ENCODE data around the gene CMC1. TPM values are rescaled to one million over a fixed set of nuclear protein-coding genes. Genes with fewer than 3 reads are reported as not detected.

Gene CMC1
- total RNA-seq, 1 donor from 2014 or later, result 8.9 TPM

DNA sequence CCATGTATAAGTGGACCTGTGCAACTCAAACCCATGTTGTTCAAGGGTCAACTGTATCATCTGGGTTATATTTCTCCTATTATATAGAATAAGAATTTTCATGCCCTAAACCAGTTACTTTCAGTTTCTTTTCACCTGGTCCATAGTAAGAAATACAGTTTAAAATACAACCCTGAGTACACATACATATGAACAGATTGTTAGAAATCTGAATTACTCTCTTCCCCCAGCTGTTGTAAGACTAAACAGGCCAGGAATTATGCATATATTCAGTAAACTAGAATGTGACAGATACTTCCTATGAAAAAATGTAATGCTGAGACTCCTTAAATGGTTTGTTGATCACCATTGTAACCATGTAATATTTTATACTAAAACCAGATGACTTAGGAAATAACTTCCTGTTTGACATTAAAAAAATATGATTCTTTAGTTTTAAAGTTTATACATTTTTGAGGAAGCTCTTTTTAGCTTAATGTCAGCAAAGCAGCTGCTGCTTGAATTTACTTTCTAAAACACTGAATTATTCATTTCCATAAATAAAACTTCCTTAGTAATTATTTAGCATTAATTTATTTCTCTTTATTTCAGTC is 54.6 kb downstream of the CMC1 start:
- DNase-seq (ENCODE audit: low spot score), result no peak
- H3K4me1 Mint-ChIP-seq (ENCODE audit: unreplicated experiment), result peaks cover 14% of the 10 kb centered on the region
- H3K27ac Mint-ChIP-seq (ENCODE audit: unreplicated experiment), result no peak overlapping the region
- H3K27me3 Mint-ChIP-seq (ENCODE audit: unreplicated experiment), result no peaks in the 10 kb centered on the region
- TF ChIP-seq, protein P1, sequence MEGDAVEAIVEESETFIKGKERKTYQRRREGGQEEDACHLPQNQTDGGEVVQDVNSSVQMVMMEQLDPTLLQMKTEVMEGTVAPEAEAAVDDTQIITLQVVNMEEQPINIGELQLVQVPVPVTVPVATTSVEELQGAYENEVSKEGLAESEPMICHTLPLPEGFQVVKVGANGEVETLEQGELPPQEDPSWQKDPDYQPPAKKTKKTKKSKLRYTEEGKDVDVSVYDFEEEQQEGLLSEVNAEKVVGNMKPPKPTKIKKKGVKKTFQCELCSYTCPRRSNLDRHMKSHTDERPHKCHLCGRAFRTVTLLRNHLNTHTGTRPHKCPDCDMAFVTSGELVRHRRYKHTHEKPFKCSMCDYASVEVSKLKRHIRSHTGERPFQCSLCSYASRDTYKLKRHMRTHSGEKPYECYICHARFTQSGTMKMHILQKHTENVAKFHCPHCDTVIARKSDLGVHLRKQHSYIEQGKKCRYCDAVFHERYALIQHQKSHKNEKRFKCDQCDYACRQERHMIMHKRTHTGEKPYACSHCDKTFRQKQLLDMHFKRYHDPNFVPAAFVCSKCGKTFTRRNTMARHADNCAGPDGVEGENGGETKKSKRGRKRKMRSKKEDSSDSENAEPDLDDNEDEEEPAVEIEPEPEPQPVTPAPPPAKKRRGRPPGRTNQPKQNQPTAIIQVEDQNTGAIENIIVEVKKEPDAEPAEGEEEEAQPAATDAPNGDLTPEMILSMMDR (IDR thresholded peaks at IDR 0.05; ENCODE audit: unreplicated experiment), result no peak
- no peaks in the 10 kb centered on the region for H3K9me3 Mint-ChIP-seq (ENCODE audit: unreplicated experiment)
- peaks cover under 1% of the 10 kb centered on the region for H3K36me3 Mint-ChIP-seq (ENCODE audit: low read depth, unreplicated experiment)
- H3K4me3 Mint-ChIP-seq (ENCODE audit: unreplicated experiment), result no peak overlapping the region

DNA sequence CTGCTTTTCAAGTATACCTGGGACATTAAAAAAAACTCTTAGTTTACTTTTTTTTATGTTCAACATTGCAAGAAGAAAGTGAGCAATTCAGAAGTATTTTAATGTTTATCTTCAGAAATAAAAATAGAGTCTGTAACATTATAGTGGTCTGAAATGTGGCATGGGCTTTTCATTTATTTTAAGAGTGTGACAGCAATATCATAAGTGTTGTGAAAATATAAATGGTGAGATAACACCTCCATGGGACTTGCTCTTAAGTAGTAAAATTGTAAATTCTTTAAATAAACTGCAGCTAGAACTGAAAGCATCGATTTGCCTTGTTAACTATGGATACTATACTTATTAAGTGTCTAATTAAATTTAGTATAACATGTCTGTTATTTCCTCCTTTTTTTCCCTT is 58.3 kb downstream of the CMC1 start:
- Mint-ChIP-seq H3K4me3 (ENCODE audit: unreplicated experiment) (no peak overlapping the region), H3K27me3 (ENCODE audit: unreplicated experiment) (no peaks in the 10 kb centered on the region), H3K9me3 (ENCODE audit: unreplicated experiment) (no peaks in the 10 kb centered on the region), H3K4me1 (ENCODE audit: unreplicated experiment) (peaks cover 8% of the 10 kb centered on the region), H3K36me3 (ENCODE audit: low read depth, unreplicated experiment) (no peaks in the 10 kb centered on the region), H3K27ac (ENCODE audit: unreplicated experiment) (no peak overlapping the region)
- DNase-seq (ENCODE audit: low spot score), result no peak
- TF ChIP-seq, protein P1 (IDR thresholded peaks at IDR 0.05; ENCODE audit: unreplicated experiment), result no peak

DNA sequence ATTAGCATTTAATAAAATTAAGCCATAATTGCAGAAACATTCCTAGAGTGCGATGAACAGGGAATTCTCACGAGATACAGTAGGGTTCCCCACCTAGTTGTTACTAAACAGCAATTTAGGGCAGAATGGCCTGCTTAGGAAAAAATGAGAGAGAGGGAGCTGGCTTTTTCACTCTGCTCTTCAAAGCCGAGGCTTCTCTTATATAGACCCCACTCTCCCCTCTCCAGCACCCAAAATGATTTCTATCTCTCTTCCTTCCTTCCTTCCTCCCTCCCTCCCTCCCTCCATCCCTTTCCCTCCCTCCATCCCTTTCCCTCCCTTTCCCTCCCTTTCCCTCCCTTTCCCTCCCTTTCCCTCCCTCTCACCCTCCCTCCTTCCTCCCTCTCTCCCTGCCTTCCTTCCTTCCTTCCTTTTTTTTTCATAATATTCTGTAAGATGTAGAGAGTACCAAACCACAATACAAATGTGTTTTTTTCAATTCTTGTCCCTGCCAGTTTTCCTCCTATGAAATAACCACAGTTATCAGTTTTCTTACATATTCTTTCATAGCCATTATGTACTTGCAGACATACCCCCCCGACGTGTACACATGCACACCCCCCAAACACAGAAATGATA is 59.0 kb downstream of the CMC1 start:
- no peaks in the 10 kb centered on the region for H3K36me3 Mint-ChIP-seq (ENCODE audit: low read depth, unreplicated experiment)
- H3K4me1 Mint-ChIP-seq (ENCODE audit: unreplicated experiment), result peaks cover under 1% of the 10 kb centered on the region
- no peak for DNase-seq (ENCODE audit: low spot score)
- no peak overlapping the region for H3K27ac Mint-ChIP-seq (ENCODE audit: unreplicated experiment)
- H3K27me3 Mint-ChIP-seq (ENCODE audit: unreplicated experiment), result no peaks in the 10 kb centered on the region
- no peaks in the 10 kb centered on the region for H3K9me3 Mint-ChIP-seq (ENCODE audit: unreplicated experiment)
- TF ChIP-seq, protein P1 (IDR thresholded peaks at IDR 0.05; ENCODE audit: unreplicated experiment), result no peak
- no peak overlapping the region for H3K4me3 Mint-ChIP-seq (ENCODE audit: unreplicated experiment)

DNA sequence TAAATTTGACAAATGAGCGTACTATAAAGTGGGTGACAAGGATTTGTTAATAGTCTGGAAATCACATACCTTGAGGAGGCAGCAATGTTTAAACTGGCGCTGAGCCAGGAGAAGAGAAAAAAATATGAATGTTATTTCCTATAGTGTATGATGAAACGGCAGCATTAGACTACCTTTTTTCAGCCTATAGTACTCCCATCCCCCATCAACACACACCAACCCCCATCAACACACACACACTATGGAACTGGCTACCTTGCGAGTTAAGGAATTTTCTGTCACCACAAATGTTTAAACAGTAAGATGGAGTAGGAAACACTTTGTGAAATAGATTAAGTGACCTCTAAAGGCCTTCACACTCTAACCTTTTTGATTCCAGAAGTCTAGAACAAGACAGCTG is 60.3 kb downstream of the CMC1 start:
- Mint-ChIP-seq H3K4me3 (ENCODE audit: unreplicated experiment) (no peak overlapping the region), H3K27ac (ENCODE audit: unreplicated experiment) (no peak overlapping the region), H3K36me3 (ENCODE audit: low read depth, unreplicated experiment) (no peaks in the 10 kb centered on the region), H3K27me3 (ENCODE audit: unreplicated experiment) (no peaks in the 10 kb centered on the region), H3K4me1 (ENCODE audit: unreplicated experiment) (no peaks in the 10 kb centered on the region), H3K9me3 (ENCODE audit: unreplicated experiment) (no peaks in the 10 kb centered on the region)
- DNase-seq (ENCODE audit: low spot score), result no peak
- TF ChIP-seq, protein P1 (IDR thresholded peaks at IDR 0.05; ENCODE audit: unreplicated experiment), result no peak

DNA sequence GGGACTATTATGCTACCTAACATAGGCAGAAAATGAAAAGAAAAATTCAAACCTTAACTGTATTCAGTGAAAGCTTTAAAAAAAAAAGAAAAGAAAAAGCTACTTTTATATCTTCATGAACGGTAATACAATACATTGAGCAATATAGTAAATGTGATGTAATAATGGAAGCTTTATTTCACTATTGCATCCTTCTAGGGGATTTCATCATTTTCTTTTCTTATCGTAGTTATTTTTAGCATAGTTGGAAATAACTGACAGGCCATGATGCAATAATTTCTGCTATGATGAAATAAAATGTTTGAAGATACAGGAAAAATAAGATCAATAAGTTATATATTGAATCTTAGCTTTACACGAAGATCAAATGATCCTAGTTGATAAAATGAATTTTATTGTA is 66.8 kb downstream of the CMC1 start:
- Mint-ChIP-seq H3K4me1 (ENCODE audit: unreplicated experiment) (no peaks in the 10 kb centered on the region), H3K27me3 (ENCODE audit: unreplicated experiment) (no peaks in the 10 kb centered on the region), H3K4me3 (ENCODE audit: unreplicated experiment) (no peak overlapping the region), H3K36me3 (ENCODE audit: low read depth, unreplicated experiment) (no peaks in the 10 kb centered on the region), H3K9me3 (ENCODE audit: unreplicated experiment) (no peaks in the 10 kb centered on the region), H3K27ac (ENCODE audit: unreplicated experiment) (no peak overlapping the region)
- TF ChIP-seq, protein P1 (IDR thresholded peaks at IDR 0.05; ENCODE audit: unreplicated experiment), result no peak
- DNase-seq (ENCODE audit: low spot score), result no peak
